T-helper 2 cell (primary cell): ENCODE measurements around the gene MORN5.
"Not testable (repeated sequence)": the region's sequence is repeated elsewhere in the genome, so short reads cannot be mapped to it uniquely, and the experiment has no call there.

Experiments used
- DNase-seq, 5 experiments: peaks; one replicate each; pipeline versions ENCODE4 v3.0.0 to v3.0.0-alpha.2; 2012 to 2022
- total RNA-seq, 2 donors: gene quantifications; one replicate each; lab custom pipeline; 2026; lab: John Stamatoyannopoulos, UW

Gene MORN5
- total RNA-seq: 0 reads per million in 2 donors

- peak; percentile 91 to 96 (median 93) for DNase-seq
These were observed at the start of gene MORN5, which contains the start of gene NDUFA8 for GRCh38 chr9:122159026-122159924. Gene MORN5, plus strand, starts transcription at chr9:122159908. Its CDS starts 65 bp downstream, at chr9:122159973. Gene NDUFA8, minus strand, starts transcription at chr9:122159779. Its CDS starts 102 bp downstream, at chr9:122159677.

DNA sequence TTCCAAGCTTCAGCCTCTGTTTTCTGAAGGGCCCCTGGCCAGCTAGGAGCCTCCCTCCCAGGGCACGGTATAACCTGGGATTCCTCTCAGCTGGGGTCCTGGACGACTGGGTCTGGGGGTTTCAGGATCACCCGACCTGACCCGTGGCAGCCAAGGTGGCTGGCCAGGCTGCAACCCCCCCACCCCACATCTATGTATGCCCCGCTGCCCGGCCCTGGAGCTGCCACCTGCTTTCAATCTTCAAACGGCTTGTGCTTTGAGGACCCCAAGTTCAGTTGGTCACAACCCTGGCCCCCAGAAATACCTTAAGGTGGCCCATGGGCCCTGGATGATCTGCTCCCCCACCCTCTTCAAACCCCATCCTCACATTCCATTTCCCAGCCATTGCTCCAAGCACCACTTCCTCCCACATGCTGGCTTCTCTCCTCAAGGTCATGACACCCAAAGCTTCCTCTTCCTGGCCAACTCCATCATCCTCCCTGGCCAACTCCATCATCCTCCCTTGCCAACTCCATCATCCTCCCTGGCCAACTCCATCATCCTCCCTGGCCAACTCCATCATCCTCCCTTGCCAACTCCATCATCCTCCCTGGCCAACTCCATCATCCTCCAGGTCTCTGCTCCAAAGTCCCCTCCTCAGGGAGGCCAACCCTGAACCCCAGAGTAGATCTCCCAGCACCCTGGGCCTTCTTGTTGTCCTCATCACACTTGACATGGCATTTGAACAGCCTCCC is 49.4 kb upstream of the MORN5 start:
- DNase-seq: no peak

- DNase-seq: no peak
These were observed 48.2 kb upstream of the MORN5 start for GRCh38 chr9:122111413-122112085.

DNA sequence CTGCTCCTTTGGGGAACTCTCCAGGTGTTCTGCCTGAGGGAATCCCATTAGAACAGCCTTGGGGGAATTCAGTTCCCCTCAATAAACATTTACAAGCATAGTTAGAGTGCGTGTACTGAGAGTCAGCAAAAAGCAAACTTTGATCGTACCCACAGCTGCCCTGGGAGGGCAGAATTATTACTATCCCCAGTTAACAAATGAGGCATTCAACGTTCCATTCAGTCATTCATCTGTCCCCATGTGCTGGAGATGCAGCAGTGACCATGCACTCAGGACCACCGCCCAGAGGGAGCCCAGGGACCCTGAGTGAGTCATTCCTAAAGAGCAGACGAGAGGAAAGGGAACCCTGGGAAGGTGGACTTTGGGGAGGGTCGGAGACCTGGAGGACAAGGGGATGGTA is 47.5 kb upstream of the MORN5 start:
- DNase-seq: no peak

GRCh38 chr9:122113574-122113973 is 46.1 kb upstream of the MORN5 start:
- DNase-seq: no peak

DNA sequence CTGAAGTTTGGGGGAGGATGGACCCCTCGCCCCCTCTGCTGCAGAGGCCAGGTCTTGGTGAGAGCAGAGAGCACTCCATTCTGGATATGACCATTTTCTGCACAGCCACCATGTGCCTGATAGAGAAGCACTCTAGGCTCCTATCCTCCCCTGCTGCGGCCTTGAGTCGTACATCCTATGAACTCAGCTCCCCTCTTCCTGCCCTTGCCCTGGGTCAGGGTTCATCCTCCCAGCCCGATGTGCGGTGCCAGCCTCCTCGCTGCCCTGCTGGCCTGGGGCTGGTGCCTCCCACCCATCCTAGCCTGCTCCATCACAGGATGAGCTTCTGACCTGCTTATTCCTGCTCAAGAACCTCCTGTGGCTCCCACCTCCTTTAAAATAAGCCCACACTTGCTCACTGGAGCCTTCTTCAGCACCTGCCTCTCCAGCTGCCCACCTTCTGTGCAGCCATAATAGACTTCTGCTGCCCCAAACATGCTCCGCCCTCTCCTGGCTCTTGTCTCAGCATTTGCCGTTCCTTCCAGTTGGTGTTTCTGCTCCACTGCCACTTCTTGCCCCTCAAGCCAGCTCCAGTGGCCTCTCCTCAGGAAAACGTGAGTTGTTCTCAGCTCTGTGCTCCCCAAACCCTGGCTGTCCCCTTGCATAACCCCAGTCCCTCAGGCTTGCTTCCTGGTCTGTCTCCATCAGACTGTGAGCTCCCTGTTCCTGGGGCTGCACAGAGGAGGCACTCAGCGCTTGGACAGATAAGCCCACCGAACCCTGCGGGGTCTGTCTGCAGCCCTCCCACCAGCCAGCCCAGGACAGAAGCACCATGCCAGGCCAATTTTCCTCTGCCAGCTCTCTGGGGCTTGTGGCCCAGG is 44.3 kb upstream of the MORN5 start:
- no peak for DNase-seq

DNA sequence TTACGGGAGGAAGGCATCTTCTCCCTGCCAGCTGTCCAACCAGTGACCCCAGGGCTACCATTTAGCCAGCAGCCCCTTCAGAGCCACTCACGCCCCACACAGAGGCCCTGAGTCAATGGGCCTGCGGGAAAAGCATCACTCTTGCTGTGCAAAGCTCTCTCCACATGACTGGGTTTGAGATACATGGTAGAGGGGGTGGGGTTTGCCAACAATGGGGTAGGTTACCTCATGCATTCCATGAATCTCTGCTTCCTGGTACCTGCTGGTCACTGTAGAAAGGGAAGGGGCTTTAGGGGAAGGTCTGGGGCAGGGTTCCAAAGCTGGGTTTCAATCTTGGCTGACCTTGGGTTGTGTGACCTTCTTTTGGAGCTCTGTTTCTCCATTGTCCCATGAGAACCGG is 43.7 kb upstream of the MORN5 start:
- DNase-seq: no peak

DNA sequence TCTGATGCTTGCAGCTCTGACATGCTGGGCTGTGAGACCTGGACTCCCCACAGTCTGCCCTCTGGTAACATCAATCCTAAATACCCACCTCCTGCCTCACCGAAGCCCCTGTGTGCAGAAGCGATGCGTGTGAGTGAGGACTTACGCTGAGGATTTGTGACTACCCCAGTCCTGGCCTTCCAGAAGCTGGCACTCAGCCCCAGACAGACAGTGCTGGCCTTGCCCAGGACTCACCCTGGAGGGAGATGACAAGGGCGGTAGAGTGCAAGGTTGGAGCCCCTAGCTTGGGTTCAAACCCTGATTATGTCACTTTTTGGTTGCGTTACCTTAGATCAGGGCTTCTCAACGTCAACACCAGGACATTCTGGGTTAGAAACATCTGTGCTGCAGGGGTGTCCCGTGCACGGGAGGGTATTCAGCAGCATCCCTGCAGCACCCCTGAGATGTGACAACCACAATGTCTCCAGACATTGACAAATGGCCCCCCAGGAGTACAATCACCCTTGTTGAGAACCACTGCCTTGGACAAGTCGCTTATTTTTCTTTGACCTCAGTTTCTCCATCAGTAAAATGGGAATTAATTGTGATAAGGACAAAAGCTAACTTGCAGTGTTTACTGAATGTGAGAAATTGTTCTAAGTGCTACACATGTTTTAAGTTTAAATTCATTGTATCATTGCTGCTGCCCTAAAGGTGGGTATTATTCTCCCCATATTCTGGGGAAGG is 43.1 kb upstream of the MORN5 start:
- DNase-seq: no peak

DNA sequence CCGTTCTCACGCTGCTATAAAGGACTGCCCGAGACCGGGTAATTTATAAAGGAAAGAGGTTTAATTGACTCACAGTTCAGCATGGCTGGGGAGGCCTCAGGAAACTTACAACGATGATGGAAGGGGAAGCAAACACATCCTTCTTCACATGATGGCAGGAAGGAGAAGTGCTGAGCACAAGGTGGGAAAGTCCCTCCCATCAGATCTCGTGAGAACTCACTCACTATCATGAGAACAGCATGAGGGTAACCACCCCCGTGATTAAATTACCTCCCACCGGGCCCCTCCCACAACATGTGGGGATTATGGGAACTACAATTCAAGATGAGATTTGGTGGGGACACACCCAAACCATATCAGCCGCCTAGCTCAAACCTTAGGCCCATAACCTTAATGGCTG is 42.5 kb upstream of the MORN5 start:
- DNase-seq: not testable (repeated sequence)

- DNase-seq: no peak
These were observed 41.2 kb upstream of the MORN5 start for GRCh38 chr9:122118343-122119165.

- DNase-seq: no peak
These were observed 40.6 kb upstream of the MORN5 start for GRCh38 chr9:122119166-122119521.

DNA sequence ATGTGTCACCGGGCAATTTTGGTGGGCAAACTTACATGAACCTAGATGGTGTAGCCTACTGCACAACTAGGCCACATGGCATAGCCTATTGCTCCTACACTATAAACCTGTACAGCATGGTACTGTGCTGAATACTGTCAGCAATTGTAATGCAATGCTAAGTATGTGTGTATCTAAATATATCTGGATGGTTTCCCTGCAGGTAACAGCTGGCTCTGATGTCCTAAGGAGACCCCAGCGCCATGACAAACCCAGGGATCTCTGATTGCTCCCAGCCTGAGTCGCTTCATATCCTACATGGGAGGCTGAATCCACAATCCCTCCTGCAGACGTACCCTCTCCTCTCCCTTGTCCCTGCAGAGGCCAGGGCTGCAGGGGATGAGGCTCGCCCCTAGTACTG is 40.0 kb upstream of the MORN5 start:
- DNase-seq: no peak

DNA sequence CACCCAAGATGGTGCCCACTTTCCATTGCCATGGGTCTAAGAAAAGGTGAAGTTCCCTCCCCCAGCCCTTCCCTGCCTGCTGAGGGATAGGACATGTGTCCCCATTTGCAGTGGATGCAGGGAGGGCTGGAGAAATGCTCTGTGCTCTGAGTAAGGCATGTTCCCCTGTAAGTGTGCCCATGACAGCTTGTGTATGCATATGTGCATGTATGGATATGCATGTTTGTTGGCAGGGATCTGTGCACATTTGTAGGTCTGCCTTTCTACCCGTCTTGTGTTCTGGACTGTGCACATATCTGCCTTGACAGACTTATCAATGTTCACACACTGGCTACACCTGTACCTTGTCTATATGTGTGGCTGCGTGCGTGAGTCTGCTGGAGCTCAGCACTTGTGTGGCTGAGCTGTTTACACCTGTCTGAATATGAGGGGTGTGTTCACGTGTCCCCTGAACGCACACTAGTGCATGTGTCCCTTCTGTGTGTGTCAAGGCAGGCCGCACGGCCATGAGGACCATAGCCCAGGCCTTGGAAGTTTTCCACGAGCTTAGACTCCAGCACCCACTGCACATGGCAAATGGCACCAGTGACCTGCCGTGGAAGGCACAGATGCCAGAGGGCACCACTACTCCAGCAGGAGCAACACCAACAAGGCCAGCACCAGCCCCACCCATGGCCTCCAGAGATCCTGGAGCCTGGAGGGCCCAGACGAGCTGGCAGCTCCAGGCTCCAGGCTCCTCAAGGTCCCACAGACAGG is 39.2 kb upstream of the MORN5 start:
- no peak for DNase-seq

DNA sequence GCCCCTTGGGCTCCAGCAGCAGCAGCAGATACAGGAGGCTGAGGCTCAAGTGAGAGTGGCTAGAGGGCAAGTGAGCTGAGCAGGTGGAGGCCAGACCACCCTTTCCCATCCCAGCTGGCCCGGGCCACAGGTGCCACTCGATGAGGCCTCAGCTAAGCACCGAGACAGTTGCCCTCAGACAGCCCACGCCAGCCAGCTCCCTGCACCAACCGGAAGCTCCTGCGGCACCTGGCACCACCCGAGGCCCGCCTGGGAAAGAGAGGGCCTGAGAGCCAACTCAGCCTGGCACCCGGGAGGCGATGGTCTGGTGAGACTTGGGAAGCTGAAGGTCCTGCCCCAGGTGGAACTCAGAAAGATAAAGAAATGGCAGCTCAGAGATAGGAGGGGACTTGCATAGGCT is 38.3 kb upstream of the MORN5 start:
- no peak for DNase-seq

GRCh38 chr9:122121931-122122330 is 37.8 kb upstream of the MORN5 start:
- DNase-seq: no peak

GRCh38 chr9:122122468-122122867 is 37.2 kb upstream of the MORN5 start:
- no peak for DNase-seq

GRCh38 chr9:122122903-122123632 is 36.6 kb upstream of the MORN5 start:
- DNase-seq: peak; percentile 30 to 64 (median 53)

GRCh38 chr9:122124048-122124447 is 35.7 kb upstream of the MORN5 start:
- no peak for DNase-seq

GRCh38 chr9:122124528-122124927 is 35.2 kb upstream of the MORN5 start:
- no peak for DNase-seq
